Stimulated activated CD4-positive, alpha-beta T cell treated with anti-CD3 and anti-CD28 coated beads, TNF-alpha, amount 100 ng/mL, for 48 hours (primary cell): Measurements from ENCODE around the gene DNPEP.
"Not testable (repeated sequence)": the region's sequence is repeated elsewhere in the genome, so short reads cannot be mapped to it uniquely, and the experiment has no call there.

Experiments used
- DNase-seq, 3 donors: peaks; one replicate each; pipeline ENCODE4 v3.0.0-alpha.2; 2020; ENCODE audit warnings: low read depth in 3 of 3

Gene DNPEP

GRCh38 chr2:219419331-219420197 lies 31.9 kb upstream of the DNPEP start:
- DNase-seq: no peak

DNA sequence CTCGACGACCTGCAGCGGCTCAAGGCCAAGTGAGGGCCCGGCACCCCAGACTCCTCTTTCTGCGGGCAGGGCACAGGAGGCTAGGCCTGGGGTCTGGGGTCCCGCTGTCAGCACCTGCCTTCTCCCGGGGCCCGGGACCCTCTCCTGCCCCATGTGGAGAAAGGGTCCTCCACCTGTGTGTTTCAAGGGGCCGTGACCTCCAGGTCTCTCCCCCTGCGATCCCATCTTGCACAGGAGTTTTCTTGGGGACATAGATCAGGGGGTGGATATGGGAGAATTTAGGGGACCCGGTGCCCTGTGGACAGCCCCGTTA lies 31.3 kb upstream of the DNPEP start:
- DNase-seq: no peak

- DNase-seq: no peak
Measured at GRCh38 chr2:219418155-219419011, 30.7 kb upstream of the DNPEP start, which contains the start of gene DES. Gene DES (plus strand): TSS chr2:219418377. CDS start chr2:219418463, 86 bp downstream.

GRCh38 chr2:219417374-219417773 lies 29.7 kb upstream of the DNPEP start:
- DNase-seq: no peak

GRCh38 chr2:219416938-219417337 lies 29.2 kb upstream of the DNPEP start:
- DNase-seq: no peak

DNA sequence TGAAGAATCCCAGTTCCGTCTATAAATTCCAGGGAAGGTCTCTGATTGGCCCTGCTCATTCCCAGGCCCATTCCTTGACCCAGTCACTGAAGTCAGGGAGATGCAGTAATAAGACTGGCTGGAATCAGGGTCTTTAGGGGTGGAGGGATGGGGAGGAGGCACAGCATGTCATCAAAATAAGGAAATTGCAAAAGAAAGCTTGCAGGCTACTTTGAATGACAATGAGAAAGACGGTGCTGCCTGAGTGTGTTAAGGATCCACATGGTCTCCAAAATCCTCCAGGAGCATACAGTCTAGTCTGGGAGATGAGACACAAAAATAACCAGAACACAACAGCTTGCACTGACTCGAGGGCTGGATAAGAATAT lies 28.5 kb upstream of the DNPEP start:
- DNase-seq: no peak

GRCh38 chr2:219415580-219416234 lies 28.0 kb upstream of the DNPEP start:
- DNase-seq: no peak

DNA sequence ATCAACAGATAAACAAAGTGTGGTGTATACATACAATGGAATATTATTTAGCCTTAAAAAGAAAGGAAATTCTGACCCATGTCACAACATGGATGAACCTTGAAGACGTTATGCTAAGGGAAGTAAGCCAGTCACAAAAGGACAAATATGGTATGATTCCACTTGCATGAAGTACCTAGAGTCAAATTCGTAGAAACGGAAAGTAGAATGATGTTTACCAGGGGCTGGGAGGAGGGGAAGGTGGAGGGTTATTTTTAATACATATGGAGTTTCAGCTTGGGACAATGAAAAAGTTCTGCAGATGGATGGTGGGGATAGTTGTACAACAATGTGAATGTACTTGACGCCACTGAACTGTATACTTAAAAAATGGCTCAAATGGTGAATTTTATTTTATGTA lies 27.1 kb upstream of the DNPEP start:
- DNase-seq: no peak

DNA sequence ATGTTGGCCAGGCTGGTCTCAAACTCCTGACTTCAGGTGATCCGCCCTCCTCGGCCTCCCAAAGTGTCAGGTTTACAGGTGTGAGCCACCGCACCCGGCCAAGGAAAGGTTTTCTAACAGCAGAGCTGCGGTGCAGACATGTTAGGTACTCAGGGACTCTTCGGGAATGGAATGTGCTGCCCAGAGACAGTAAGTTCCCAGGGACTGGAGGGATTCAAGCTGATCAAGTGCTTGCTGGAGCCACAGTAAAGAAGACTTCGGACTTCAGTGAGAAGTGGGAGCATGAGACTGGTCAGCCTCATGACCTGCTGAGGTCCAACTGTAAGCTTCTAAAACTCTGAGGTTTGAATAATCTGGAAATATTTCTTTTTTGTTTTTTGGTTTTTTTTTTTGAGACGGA lies 22.7 kb upstream of the DNPEP start:
- no peak for DNase-seq

GRCh38 chr2:219409619-219410018 lies 21.9 kb upstream of the DNPEP start:
- DNase-seq: no peak

GRCh38 chr2:219408631-219409030 lies 20.9 kb upstream of the DNPEP start:
- DNase-seq: no peak

GRCh38 chr2:219408204-219408603 lies 20.5 kb upstream of the DNPEP start:
- no peak for DNase-seq

GRCh38 chr2:219407343-219407742 lies 19.6 kb upstream of the DNPEP start:
- DNase-seq: not testable (repeated sequence)

GRCh38 chr2:219406861-219407230 lies 19.1 kb upstream of the DNPEP start:
- DNase-seq: no peak

- no peak for DNase-seq
Measured at GRCh38 chr2:219405958-219406860, 18.5 kb upstream of the DNPEP start.

- no peak for DNase-seq
Measured at GRCh38 chr2:219405451-219405850, 17.7 kb upstream of the DNPEP start.

DNA sequence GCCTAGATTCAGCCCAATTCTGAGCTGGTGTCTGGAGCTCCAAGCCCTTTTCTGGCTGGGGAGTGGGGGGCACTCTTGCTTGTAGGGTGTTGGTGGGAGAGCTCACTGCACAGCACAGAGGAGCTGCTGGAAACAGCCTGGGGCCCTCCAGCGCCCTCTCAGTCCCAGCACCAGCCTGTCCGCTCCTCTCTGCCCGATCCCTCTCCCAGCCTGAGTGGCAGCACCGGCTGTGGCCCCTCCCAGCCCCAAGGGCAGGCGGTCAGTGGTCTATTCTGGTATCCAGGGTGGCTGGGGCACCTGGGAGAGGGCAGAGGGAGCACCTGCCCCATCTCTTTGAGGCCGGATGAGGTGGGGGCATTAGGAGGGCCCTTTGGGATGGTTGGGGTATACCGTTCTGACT lies 17.2 kb upstream of the DNPEP start:
- DNase-seq: no peak

GRCh38 chr2:219404291-219404910 lies 16.7 kb upstream of the DNPEP start:
- DNase-seq: no peak

DNA sequence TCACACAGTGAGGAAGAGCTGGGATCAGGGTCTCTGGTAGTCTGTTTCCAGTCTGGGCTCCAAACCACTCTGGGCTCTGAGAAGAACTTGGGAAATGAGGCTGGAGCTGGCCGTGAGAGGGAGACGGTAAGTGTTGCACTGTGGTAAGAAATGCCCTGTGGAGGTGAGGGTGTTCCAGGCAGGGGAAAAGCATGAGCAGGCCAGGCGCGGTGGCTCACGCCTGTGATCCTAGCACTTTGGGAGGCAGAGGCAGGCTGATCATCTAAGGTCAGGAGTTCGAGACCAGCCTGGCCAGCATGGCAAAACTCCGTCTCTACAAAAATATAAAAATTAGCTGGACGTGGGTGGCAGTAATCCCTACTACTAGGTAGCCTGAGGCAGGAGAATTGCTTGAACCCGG lies 16.1 kb upstream of the DNPEP start:
- DNase-seq: no peak

GRCh38 chr2:219402665-219403515 lies 15.2 kb upstream of the DNPEP start:
- DNase-seq: peak; percentile 30 to 42 (median 32)
